ENCODE results near the gene CNTRL.

Gene CNTRL

DNA sequence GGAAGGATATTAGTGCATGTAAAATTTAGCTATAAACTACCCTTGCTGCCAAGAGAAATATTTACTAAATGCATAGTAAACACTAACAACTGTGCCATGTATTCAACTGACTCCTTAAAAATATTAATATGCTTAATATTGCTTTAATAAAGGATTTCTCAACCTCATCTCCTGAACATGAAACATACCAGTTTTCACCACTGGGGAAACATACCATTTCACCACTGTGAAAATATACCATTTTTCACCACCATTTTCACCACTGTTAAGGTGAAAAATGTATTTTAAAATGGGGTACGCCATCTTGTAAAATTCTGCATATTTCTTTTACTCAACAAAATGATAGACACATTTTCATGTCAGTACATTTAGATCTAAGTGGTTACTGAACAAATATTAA, 122.4 kb downstream of the CNTRL start:
- Histone ChIP-seq H3K4me2 (ENCODE audit: low read length) (peak overlapping the region; percentile 93), H3K79me2 (ENCODE audit: control insufficient read depth, low read length) (peaks cover 97% of the 10 kb centered on the region), H4K20me1 (ENCODE audit: control insufficient read depth, insufficient read depth, low read depth, low read length) (peaks cover 40% of the 10 kb centered on the region), H3K27me3 (ENCODE audit: control insufficient read depth, low read length) (no peaks in the 10 kb centered on the region), H3F3A (ENCODE audit: control insufficient read depth, insufficient read depth) (peaks cover 5% of the 10 kb centered on the region), H3K4me3 (ENCODE audit: low read length) (peak overlapping the region; percentile 80), H3K9me2 (replicated peaks; ENCODE audit: control insufficient read depth, low read length) (no peaks in the 10 kb centered on the region), H3K27ac (ENCODE audit: low read depth, low read length) (no peak overlapping the region), H3K4me1 (ENCODE audit: control insufficient read depth, low read length) (peaks cover 83% of the 10 kb centered on the region), H3K9me3 (ENCODE audit: control insufficient read depth, insufficient read depth, low read length) (no peaks in the 10 kb centered on the region), H3K36me3 (ENCODE audit: control insufficient read depth, low read length) (peaks cover 45% of the 10 kb centered on the region)
- TF ChIP-seq, protein P1, sequence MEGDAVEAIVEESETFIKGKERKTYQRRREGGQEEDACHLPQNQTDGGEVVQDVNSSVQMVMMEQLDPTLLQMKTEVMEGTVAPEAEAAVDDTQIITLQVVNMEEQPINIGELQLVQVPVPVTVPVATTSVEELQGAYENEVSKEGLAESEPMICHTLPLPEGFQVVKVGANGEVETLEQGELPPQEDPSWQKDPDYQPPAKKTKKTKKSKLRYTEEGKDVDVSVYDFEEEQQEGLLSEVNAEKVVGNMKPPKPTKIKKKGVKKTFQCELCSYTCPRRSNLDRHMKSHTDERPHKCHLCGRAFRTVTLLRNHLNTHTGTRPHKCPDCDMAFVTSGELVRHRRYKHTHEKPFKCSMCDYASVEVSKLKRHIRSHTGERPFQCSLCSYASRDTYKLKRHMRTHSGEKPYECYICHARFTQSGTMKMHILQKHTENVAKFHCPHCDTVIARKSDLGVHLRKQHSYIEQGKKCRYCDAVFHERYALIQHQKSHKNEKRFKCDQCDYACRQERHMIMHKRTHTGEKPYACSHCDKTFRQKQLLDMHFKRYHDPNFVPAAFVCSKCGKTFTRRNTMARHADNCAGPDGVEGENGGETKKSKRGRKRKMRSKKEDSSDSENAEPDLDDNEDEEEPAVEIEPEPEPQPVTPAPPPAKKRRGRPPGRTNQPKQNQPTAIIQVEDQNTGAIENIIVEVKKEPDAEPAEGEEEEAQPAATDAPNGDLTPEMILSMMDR (IDR thresholded peaks at IDR 0.05; ENCODE audit: low read depth, low read length, poor library complexity, severe bottlenecking): no peak
- no peak for TF ChIP-seq EZH2phosphoT487 (IDR thresholded peaks at IDR 0.05; ENCODE audit: borderline replicate concordance, low read length)

DNA sequence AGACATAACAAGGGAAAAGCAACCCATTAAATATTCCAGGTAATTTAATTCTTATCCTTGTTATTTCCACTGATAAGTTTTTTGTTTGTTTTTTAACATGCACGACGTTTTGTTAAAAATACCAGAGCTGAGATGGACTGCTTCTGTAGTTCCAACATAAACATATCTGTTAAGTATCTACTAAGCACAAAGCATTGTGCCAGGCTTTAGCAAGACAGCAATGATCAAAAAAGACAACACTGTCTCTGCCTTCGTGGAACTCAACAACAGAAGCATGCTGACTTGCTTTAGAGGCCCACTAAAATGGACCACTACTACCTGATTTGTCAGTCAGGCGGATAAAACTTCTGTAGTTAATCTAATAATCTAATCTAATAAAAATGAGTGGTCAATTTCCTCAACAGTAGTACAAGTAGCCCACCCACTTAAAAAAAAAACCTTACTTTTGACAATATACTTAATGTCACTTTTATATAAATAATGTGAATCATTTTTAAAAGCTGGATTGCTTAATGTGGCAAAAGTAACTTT, 123.8 kb downstream of the CNTRL start:
- Histone ChIP-seq H3K4me3 (ENCODE audit: low read length) (peak overlapping the region; percentile 80), H3K4me2 (ENCODE audit: low read length) (peak overlapping the region; percentile 93), H4K20me1 (ENCODE audit: control insufficient read depth, insufficient read depth, low read depth, low read length) (peaks cover 36% of the 10 kb centered on the region), H3K36me3 (ENCODE audit: control insufficient read depth, low read length) (peaks cover 37% of the 10 kb centered on the region), H3K9me2 (replicated peaks; ENCODE audit: control insufficient read depth, low read length) (no peaks in the 10 kb centered on the region), H3K27me3 (ENCODE audit: control insufficient read depth, low read length) (no peaks in the 10 kb centered on the region), H3K27ac (ENCODE audit: low read depth, low read length) (no peak overlapping the region), H3K4me1 (ENCODE audit: control insufficient read depth, low read length) (peaks cover 80% of the 10 kb centered on the region), H3K9me3 (ENCODE audit: control insufficient read depth, insufficient read depth, low read length) (no peaks in the 10 kb centered on the region), H3F3A (ENCODE audit: control insufficient read depth, insufficient read depth) (peaks cover 2% of the 10 kb centered on the region; the same call in 1 of the 2 replicates), H3K79me2 (ENCODE audit: control insufficient read depth, low read length) (peaks cover 93% of the 10 kb centered on the region)
- TF ChIP-seq, protein P1 (IDR thresholded peaks at IDR 0.05; ENCODE audit: low read depth, low read length, poor library complexity, severe bottlenecking): no peak
- no peak for TF ChIP-seq EZH2phosphoT487 (IDR thresholded peaks at IDR 0.05; ENCODE audit: borderline replicate concordance, low read length)

DNA sequence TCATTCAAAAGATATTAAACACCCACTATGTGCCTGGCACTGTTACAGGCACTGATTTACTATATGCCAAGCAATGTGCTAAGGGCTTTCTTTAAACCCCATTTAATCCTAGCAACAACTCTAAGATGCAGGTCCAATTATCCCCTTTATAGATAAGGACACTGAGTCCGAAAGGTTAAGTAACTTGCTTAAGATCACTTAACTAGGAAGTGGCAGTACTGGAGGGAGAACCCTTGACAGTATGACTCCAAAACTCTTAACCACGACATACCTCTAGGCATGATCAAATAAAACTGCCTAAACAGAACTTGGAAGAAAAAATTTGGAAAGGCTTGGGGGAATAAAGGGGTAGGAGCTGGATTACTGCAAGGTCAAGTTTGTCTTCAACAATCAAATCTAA, 125.2 kb downstream of the CNTRL start:
- Histone ChIP-seq H3K9me2 (replicated peaks; ENCODE audit: control insufficient read depth, low read length) (no peaks in the 10 kb centered on the region), H3K36me3 (ENCODE audit: control insufficient read depth, low read length) (peaks cover 37% of the 10 kb centered on the region), H3K4me2 (ENCODE audit: low read length) (peak overlapping the region; percentile 93), H3K4me1 (ENCODE audit: control insufficient read depth, low read length) (peaks cover 78% of the 10 kb centered on the region), H3K27ac (ENCODE audit: low read depth, low read length) (no peak overlapping the region), H4K20me1 (ENCODE audit: control insufficient read depth, insufficient read depth, low read depth, low read length) (peaks cover 29% of the 10 kb centered on the region), H3K9me3 (ENCODE audit: control insufficient read depth, insufficient read depth, low read length) (no peaks in the 10 kb centered on the region), H3K4me3 (ENCODE audit: low read length) (peak overlapping the region; percentile 80), H3F3A (ENCODE audit: control insufficient read depth, insufficient read depth) (no peaks in the 10 kb centered on the region; the same call in 1 of the 2 replicates), H3K27me3 (ENCODE audit: control insufficient read depth, low read length) (no peaks in the 10 kb centered on the region), H3K79me2 (ENCODE audit: control insufficient read depth, low read length) (peaks cover 87% of the 10 kb centered on the region)
- TF ChIP-seq, protein P1 (IDR thresholded peaks at IDR 0.05; ENCODE audit: low read depth, low read length, poor library complexity, severe bottlenecking): no peak
- TF ChIP-seq EZH2phosphoT487 (IDR thresholded peaks at IDR 0.05; ENCODE audit: borderline replicate concordance, low read length): no peak
